ENCODE data around the gene CASZ1.

CASZ1 gene

DNA sequence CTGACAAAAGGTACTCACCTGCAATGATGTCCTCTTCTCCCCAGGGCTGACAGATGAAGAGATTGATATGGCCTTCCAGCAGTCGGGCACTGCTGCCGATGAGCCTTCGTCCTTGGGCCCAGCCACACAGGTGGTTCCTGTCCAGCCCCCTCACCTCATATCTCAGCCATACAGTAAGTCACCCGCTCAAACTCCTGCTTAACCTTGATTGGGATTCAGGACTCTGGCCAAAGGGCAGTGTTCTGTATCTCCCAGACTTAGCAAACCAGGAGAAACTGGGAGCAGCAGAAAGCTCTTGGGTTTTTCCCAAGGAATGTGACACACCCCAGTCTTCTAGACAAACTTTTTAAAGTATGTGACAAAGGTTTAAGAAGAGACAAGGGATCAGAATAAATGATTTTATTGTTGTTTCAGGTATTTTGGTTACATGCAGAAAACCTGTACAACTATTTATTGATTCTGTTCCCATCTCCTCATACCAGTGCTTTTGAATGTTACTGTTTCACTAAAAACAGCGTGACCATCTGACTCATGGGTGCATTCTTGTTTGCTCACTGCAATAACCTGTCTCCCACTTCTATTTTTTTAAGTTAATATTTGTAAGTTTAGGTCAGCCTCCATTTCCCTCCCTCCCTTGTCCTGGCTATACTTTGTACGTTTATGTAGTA is 197.1 kb downstream of the CASZ1 start:
- DNase-seq (ENCODE audit: low read depth) = peak; percentile 58

DNA sequence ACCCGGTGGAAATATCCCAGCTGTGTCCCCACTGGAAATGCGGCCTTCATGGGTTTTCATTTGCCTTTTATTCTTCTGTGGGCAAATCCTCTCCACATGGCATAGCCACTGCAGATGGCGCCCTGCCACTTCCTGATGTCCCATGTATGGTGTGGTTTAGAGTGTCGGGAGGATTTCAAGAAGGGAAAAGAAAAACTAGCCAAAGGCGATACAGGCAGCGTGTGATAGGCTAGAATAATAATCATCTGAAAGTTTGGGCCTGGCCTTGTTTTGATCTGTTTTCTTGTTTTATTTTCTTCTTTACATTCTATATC is 198.1 kb downstream of the CASZ1 start:
- no peak for DNase-seq (ENCODE audit: low read depth)

GRCh38 chr1:10597492-10598388 is 198.7 kb downstream of the CASZ1 start:
- DNase-seq (ENCODE audit: low read depth) = no peak

DNA sequence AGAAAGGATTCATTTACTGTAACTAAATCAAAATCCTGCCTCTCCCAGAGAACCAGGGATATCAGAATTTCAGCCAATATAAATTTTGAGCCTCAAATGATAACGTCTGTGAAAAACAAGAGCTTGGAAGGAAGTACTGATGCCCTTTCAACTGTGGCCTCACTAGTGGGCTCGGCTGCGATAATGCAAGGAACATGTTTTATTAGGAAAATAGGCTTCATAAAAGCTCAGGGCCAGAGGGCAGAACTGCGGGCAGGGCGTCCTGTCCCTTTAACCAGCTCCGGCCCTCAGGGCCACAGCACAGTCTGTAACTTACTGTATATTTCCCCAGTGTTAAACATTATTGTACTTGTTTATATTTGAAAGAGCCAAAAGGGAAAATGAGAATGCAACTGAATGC is 199.7 kb downstream of the CASZ1 start:
- DNase-seq (ENCODE audit: low read depth) = no peak

GRCh38 chr1:10594595-10595223 is 201.7 kb downstream of the CASZ1 start:
- DNase-seq (ENCODE audit: low read depth) = no peak

DNA sequence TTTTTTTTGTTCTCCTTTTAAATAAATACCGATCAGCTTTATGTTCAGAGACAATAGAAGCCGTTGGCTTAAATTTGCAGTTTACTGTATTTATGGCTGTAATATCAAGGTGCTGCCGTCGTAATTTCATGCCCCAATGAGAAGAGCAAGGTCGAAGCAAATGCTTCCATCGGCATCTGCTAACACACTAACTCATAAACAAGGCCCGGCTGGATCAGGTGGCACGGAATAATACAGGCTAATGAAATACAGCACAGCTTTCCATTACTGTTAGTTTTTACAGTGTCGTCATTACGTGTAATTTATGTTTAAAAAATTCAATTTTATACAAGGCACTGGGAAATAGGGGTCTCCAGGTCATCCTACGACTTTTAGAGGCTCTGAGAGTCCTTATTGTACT is 202.7 kb downstream of the CASZ1 start:
- DNase-seq (ENCODE audit: low read depth) = no peak

DNA sequence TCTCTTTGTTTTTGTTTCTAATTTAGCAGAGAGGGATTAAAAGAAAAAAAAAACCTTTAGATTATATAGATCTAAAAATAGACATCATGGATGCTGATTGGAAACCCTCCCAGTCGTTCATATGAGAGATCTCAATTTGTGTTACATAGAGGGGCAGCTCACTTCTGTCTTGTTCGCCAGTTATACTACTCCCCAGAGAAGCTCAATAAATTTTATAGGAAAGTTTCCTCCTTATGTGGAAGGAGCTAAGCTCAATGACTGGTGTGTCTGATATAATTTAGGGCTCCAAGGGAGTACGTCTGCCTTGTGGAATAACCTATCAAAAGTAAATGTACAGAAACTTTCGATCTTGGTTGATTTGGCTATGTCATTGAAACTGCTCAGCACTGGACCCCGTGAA is 204.1 kb downstream of the CASZ1 start:
- DNase-seq (ENCODE audit: low read depth) = no peak

- no peak for DNase-seq (ENCODE audit: low read depth)
Observed at GRCh38 chr1:10591010-10591409, 205.4 kb downstream of the CASZ1 start.

GRCh38 chr1:10589074-10589473 is 207.4 kb downstream of the CASZ1 start:
- DNase-seq (ENCODE audit: low read depth) = no peak

DNA sequence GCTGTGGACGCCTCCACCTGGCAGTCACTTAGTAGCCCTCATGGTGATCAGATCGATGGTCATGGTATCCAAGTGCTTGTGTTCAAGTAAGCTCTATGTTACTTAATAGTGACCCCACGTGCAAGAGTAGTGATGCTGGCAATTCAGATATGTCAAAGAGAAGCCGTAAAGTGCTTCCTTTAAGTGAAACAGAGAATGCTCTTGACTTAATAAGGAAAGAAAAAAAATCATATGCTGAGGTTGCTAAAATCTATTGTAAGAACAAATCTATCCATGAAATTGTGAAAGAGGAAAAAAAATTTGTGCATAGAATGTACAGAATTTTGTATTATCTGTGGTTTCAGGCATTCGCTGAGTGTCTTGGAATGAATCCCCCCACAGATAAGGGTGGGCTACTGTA is 207.8 kb downstream of the CASZ1 start:
- DNase-seq (ENCODE audit: low read depth) = no peak

Measured in amniotic epithelial cell (primary cell).